HCT116 (cell line): ENCODE data around the gene RCN2.

Experiments used
- CTCF ChIP-seq, 3 experiments: fragments of 200-600 bp in 1 of 3; sonication (generic) in 1 of 3; IDR thresholded peaks in 2 of 3; conservative IDR thresholded peaks in 1 of 3; 2 replicates each; pipeline ENCODE4 v1.5.1; 2012 to 2017; ENCODE audit warnings: low read depth in 2 of 3, low read length in 2 of 3, antibody characterized with exemption in 1 of 3, borderline replicate concordance in 1 of 3, control low read depth in 1 of 3, mild to moderate bottlenecking in 1 of 3, mixed read lengths in 1 of 3, mixed run types in 1 of 3, moderate library complexity in 1 of 3; ENCODE audit not compliant: insufficient read depth in 1 of 3
- EZH2 ChIP-seq: fragments of 200-600 bp; sonication (generic); IDR thresholded peaks from 2 replicates; pipeline ENCODE4 v1.6.1; 2017; ENCODE audit warnings: antibody characterized with exemption, mixed run types
- RAD21 ChIP-seq: IDR thresholded peaks from 2 replicates; pipeline ENCODE4 v1.6.1; 2012; ENCODE audit warnings: low read depth, mild to moderate bottlenecking

DNA sequence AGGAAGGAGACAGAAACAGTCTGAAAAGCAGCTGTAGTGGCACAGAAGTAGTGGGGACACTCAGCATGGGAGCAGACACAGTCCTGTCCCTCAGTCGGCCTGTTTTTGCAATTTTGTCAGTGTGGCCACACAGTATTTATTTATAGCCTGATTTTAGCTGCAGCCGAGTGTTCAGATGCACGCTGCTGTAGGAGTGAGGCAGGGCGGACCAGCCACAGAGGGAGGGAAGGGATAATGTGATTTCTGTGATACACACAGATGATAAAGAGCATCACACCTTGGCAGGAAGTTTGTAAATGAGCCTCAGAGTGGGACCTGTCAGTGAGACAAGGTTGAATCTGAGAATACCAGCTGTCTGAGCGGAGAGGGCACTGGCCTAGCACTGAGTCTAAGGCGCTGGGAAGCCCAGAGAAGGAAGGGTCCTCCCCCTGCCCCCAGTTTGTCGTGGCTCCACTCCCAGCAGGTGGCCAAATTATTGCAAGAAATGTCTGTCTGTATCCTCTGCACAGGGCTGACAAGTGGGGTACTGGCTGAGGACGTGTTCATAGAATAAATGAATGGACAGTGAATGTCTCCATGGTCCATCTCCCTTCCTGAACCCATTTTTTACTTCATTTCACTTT is 67.2 kb downstream of the RCN2 start:
- TF ChIP-seq CTCF (IDR thresholded peaks at IDR 0.05 in 2 of 3, conservative IDR thresholded peaks at IDR 0.05 in 1 of 3; ENCODE audit: borderline replicate concordance in 1 of 3, insufficient read depth in 1 of 3, low read depth in 2 of 3, low read length in 2 of 3) = no peak
- TF ChIP-seq EZH2 = no peak
- TF ChIP-seq RAD21 = no peak
